Right lobe of liver (tissue), 6 donors: ENCODE data around the gene SPON2. TPM values are rescaled to one million over a fixed set of nuclear protein-coding genes. Genes with fewer than 3 reads are reported as not detected.

Source experiments
- ATAC-seq, 4 donors: fragments of 200-7000 bp; cut with Tn5 transposase; one replicate each; pipeline ENCODE4 v1.9.1; 2020; ENCODE audit warnings: mild to moderate bottlenecking in 4 of 4, moderate library complexity in 4 of 4
- DNase-seq, 3 donors: peaks; one replicate each; pipeline ENCODE4 v3.0.0-alpha.2; 2020
- H3K27ac ChIP-seq, 3 donors: fragments of 200-600 bp; one replicate each; pipeline ENCODE4 v1.8.0; 2022
- H3K27me3 ChIP-seq, 2 donors: fragments of 200-600 bp; one replicate each; pipeline ENCODE4 v1.8.0; 2022
- H3K36me3 ChIP-seq, 4 donors: fragments of 200-600 bp; sonication (generic) in 1 of 4; one replicate each; pipeline versions ENCODE4 v1.5.1 to v1.8.0; 2017 to 2022; ENCODE audit warnings: control low read depth in 1 of 4
- H3K4me1 ChIP-seq, 4 donors: fragments of 200-600 bp; sonication (generic) in 1 of 4; one replicate each; pipeline versions ENCODE4 v1.5.1 to v1.8.0; 2017 to 2022; ENCODE audit warnings: control low read depth in 1 of 4
- H3K4me3 ChIP-seq, 3 donors: fragments of 200-600 bp; one replicate each; pipeline ENCODE4 v1.8.0; 2022
- H3K9me3 ChIP-seq, 4 donors: fragments of 200-600 bp; sonication (generic) in 1 of 4; one replicate each; pipeline versions ENCODE4 v1.5.1 to v1.8.0; 2017 to 2022; ENCODE audit warnings: control low read depth in 1 of 4
- CTCF ChIP-seq, 4 donors: fragments of 200-600 bp in 3 of 4; fragments of 450-650 bp in 1 of 4; IDR thresholded peaks; one replicate each; pipeline versions ENCODE4 v1.5.1 to v1.8.0; 2016 to 2022; ENCODE audit warnings: antibody characterized with exemption in 4 of 4, mild to moderate bottlenecking in 2 of 4
- POLR2A ChIP-seq: fragments of 450-650 bp; IDR thresholded peaks from one replicate; pipeline ENCODE4 v1.6.1; 2017; ENCODE audit warnings: antibody characterized with exemption, mild to moderate bottlenecking
- WGBS: methylation state at CpG from one replicate; pipeline ENCODE4 v1.1.6; 2018; ENCODE audit warnings: low coverage, low lambda C conversion rate; ENCODE audit not compliant: insufficient coverage; ENCODE audit errors: missing lambda C conversion rate; 5-methylcytosine and 5-hydroxymethylcytosine counted together
- intact Hi-C, 2 donors: fragments of 100-400 bp; cut with DNase I; formaldehyde crosslinking; loops; one replicate each; pipeline versions ENCODE4 v1.11.2 to v1.14.1; 2022
- total RNA-seq, 6 experiments: library from RNA; depleted of rRNA in 2 of 6; stranded (reverse); fragments of >200 nt in 2 of 6; fragmentation: NEBNext Ultra II Directional in 3 of 6; extraction: Animal tissue kit (Norgen Biotek cat#: 25700) in 3 of 6; gene quantifications; one replicate each; pipeline versions ENCODE4 v1.1.0 to v1.2.4, GENCODE V29; 2016 to 2023
- donor health status: DM: no; HTN: yes; CAD: no.
- donor health status: DM: no; HTN: no; CAD: no.
- donor health status: DM: no; HTN: no; CAD: no.
- donor health status: DM: no; HTN: yes; CAD: no.
- donor health status: DM: no; HTN: yes; CAD: no.

Gene SPON2
- total RNA-seq, 6 experiments from 2014 or later = 41.9 to 138 (median 99.9) TPM

GRCh38 chr4:1218634-1219565 lies 46.5 kb upstream of the SPON2 start:
- DNase-seq (no peak), ATAC-seq (no peak)
- Histone ChIP-seq H3K36me3 (peaks cover 0 to 35% (median 20%) of the 10 kb centered on the region in 4 donors), H3K27ac (no peak overlapping the region), H3K4me1 (no peaks in the 10 kb centered on the region), H3K27me3 (no peaks in the 10 kb centered on the region), H3K9me3 (no peaks in the 10 kb centered on the region), H3K4me3 (no peak overlapping the region)
- TF ChIP-seq CTCF (IDR thresholded peaks at IDR 0.05) (no peak), POLR2A (no peak)
- intact Hi-C loops = no loop called here
- 66% methylated on average over 20 of the region's 21 CpGs for WGBS

GRCh38 chr4:1217366-1217765 lies 45.0 kb upstream of the SPON2 start:
- WGBS = 97% methylated on average over 21 of the region's 27 CpGs
- H3K4me3 ChIP-seq = no peak overlapping the region
- no peak for ATAC-seq
- no peaks in the 10 kb centered on the region for H3K4me1 ChIP-seq
- TF ChIP-seq CTCF (IDR thresholded peaks at IDR 0.05) (no peak), POLR2A (no peak)
- H3K27me3 ChIP-seq = no peaks in the 10 kb centered on the region
- peaks cover 0 to 47% (median 22%) of the 10 kb centered on the region in 4 donors for H3K36me3 ChIP-seq
- no peak overlapping the region for H3K27ac ChIP-seq
- DNase-seq = no peak
- no peaks in the 10 kb centered on the region for H3K9me3 ChIP-seq
- intact Hi-C loops = no loop called here

DNA sequence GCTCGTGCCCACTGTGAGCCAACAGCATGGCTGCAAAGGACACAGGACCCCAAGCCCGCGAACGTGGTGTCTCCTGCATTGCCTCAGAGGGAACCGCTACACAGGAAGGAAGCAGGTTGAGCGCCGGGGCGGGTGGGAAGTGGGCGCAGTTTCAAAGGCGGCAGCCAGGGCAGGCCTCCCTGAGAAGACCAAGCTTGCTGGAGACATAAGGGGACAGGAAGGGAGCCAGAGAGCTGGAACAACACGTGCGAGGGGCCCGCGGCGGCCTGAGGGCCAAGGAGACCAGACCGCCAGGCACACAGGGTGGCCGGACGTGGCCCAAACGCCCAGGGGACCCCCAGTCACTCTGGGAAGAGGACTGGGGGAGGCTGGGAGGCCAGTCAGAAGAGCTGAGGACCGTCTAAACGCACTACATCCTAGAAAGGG lies 44.5 kb upstream of the SPON2 start:
- intact Hi-C loops = no loop called here
- DNase-seq (no peak), ATAC-seq (peak; percentile 44 to 55 (median 50))
- H3K4me1 ChIP-seq = no peaks in the 10 kb centered on the region
- WGBS = 76% methylated on average over 16 of the region's 21 CpGs
- TF ChIP-seq POLR2A = no peak
- TF ChIP-seq CTCF (IDR thresholded peaks at IDR 0.05) = peak in 1 of 4 donors; percentile 18
- no peak overlapping the region for H3K4me3 ChIP-seq
- no peaks in the 10 kb centered on the region for H3K27me3 ChIP-seq
- H3K27ac ChIP-seq = no peak overlapping the region
- no peaks in the 10 kb centered on the region for H3K9me3 ChIP-seq
- H3K36me3 ChIP-seq = peaks cover 0 to 52% (median 24%) of the 10 kb centered on the region in 4 donors

DNA sequence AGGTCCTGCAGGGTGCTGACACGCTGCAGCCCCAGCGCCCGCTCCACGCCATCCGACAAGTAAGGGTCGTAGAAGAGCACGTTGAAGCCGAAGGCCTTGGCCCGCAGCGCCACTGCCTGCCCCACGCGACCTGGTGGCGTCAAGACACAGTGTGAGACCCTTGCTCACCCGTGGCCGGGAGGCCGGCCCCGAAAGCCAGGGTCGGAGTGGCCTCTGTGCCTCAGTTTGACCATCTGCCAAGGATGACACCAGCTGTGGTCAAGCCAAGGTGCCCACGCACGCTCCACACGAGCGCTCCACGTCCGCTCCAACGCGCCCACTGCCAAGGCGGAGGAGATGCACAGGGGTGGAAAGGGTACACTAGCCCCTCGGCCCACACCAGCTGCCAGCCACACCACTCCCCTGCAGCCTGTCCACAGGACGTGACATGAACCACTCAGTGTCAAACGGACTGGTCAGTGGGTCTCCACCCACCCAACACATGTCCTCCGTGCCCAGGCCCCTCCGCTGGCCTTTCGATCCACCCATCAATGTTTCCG lies 43.8 kb upstream of the SPON2 start:
- H3K9me3 ChIP-seq = no peaks in the 10 kb centered on the region
- no peak for ATAC-seq
- 80% methylated on average over 1 of the region's 34 CpGs for WGBS
- no peak overlapping the region for H3K4me3 ChIP-seq
- H3K36me3 ChIP-seq = peaks cover 0 to 59% (median 24%) of the 10 kb centered on the region in 4 donors
- DNase-seq = no peak
- no peaks in the 10 kb centered on the region for H3K4me1 ChIP-seq
- no peaks in the 10 kb centered on the region for H3K27me3 ChIP-seq
- no peak for TF ChIP-seq CTCF (IDR thresholded peaks at IDR 0.05)
- TF ChIP-seq POLR2A = no peak
- no peak overlapping the region for H3K27ac ChIP-seq
- intact Hi-C loops = no loop called here
